SK-N-SH treated with all-trans-retinoic acid at 6 μM for 48 hours (cell line): ENCODE data around the gene RBMS3.

ENCODE experiments used
- ATAC-seq: fragments of 200-7000 bp; cut with Tn5 transposase; 3 replicates; pipeline ENCODE4 v1.9.1; 2020; ENCODE audit warnings: mild to moderate bottlenecking, moderate library complexity
- ARNTL ChIP-seq: fragments of 450-650 bp; formaldehyde crosslinking; IDR thresholded peaks from 2 replicates; pipeline ENCODE4 v1.5.0; 2020; ENCODE audit warnings: low read depth, mild to moderate bottlenecking, moderate library complexity, borderline replicate concordance
- BACH2 ChIP-seq: fragments of 250-450 bp; sonication (Bioruptor Pico); IDR thresholded peaks from 2 replicates; pipeline ENCODE4 v1.9.0; 2021; ENCODE audit warnings: mild to moderate bottlenecking, borderline replicate concordance
- CSDC2 ChIP-seq: fragments of 250-450 bp; sonication (Bioruptor Pico); IDR thresholded peaks from 2 replicates; pipeline ENCODE4 v1.5.0; 2020; ENCODE audit warnings: mild to moderate bottlenecking, moderate library complexity
- CSRNP3 ChIP-seq: fragments of 250-450 bp; sonication (Bioruptor Pico); IDR thresholded peaks from 2 replicates; pipeline ENCODE4 v1.5.1; 2021; ENCODE audit warnings: mild to moderate bottlenecking, moderate library complexity
- ESRRG ChIP-seq: fragments of 250-450 bp; sonication (Bioruptor Pico); IDR thresholded peaks from 2 replicates; pipeline ENCODE4 v1.6.1; 2021; ENCODE audit warnings: mild to moderate bottlenecking
- GLIS3 ChIP-seq: fragments of 250-450 bp; sonication (Bioruptor Pico); IDR thresholded peaks from 2 replicates; pipeline ENCODE4 v1.5.0; 2020; ENCODE audit warnings: mild to moderate bottlenecking, moderate library complexity
- ISL1 ChIP-seq: fragments of 250-450 bp; sonication (Bioruptor Pico); IDR thresholded peaks from 2 replicates; pipeline ENCODE4 v2.1.2; 2022; ENCODE audit warnings: mild to moderate bottlenecking, moderate library complexity
- SNAI2 ChIP-seq: fragments of 250-450 bp; sonication (Bioruptor Pico); IDR thresholded peaks from 2 replicates; pipeline ENCODE4 v1.5.0; 2020; ENCODE audit warnings: mild to moderate bottlenecking, moderate library complexity
- TCF4 ChIP-seq: fragments of 250-450 bp; sonication (Bioruptor Pico); IDR thresholded peaks from 2 replicates; pipeline ENCODE4 v1.8.0; 2021; ENCODE audit warnings: mild to moderate bottlenecking, moderate library complexity, borderline replicate concordance
- TOX ChIP-seq: fragments of 250-450 bp; sonication (Bioruptor Pico); IDR thresholded peaks from 2 replicates; pipeline ENCODE4 v1.8.0; 2021; ENCODE audit warnings: mild to moderate bottlenecking, moderate library complexity, borderline replicate concordance
- TSHZ2 ChIP-seq: fragments of 250-450 bp; sonication (Bioruptor Pico); IDR thresholded peaks from 2 replicates; pipeline ENCODE4 v1.5.0; 2020; ENCODE audit warnings: mild to moderate bottlenecking, moderate library complexity
- ZC3H10 ChIP-seq: fragments of 250-450 bp; sonication (Bioruptor Pico); IDR thresholded peaks from 2 replicates; pipeline ENCODE4 v1.5.1; 2021; ENCODE audit warnings: mild to moderate bottlenecking, moderate library complexity
- ZFP3 ChIP-seq: fragments of 250-450 bp; sonication (Bioruptor Pico); IDR thresholded peaks from 2 replicates; pipeline ENCODE4 v1.5.0; 2020; ENCODE audit warnings: mild to moderate bottlenecking, moderate library complexity
- ZFP30 ChIP-seq: fragments of 450-650 bp; formaldehyde crosslinking; IDR thresholded peaks from 2 replicates; pipeline ENCODE4 v1.5.0; 2022; ENCODE audit warnings: mild to moderate bottlenecking, moderate library complexity
- ZNF565 ChIP-seq: fragments of 450-650 bp; formaldehyde crosslinking; conservative IDR thresholded peaks from 2 replicates; pipeline ENCODE4 v1.5.0; 2020; ENCODE audit warnings: low read depth, mild to moderate bottlenecking, moderate library complexity
- ZNF70 ChIP-seq: fragments of 450-650 bp; formaldehyde crosslinking; IDR thresholded peaks from 2 replicates; pipeline ENCODE4 v1.5.0; 2020; ENCODE audit warnings: mild to moderate bottlenecking, moderate library complexity
- TF ChIP-seq, protein P1 (sequence below): fragments of 250-450 bp; sonication (Bioruptor Pico); IDR thresholded peaks from 2 replicates; pipeline ENCODE4 v1.8.0; 2021; ENCODE audit warnings: low read depth, mild to moderate bottlenecking, moderate library complexity, borderline replicate concordance
- TF ChIP-seq, protein P2 (sequence below): fragments of 250-450 bp; sonication (Bioruptor Pico); IDR thresholded peaks from 2 replicates; pipeline ENCODE4 v1.5.1; 2020; ENCODE audit warnings: low read depth, mild to moderate bottlenecking, moderate library complexity
- TF ChIP-seq, protein P3 (sequence below): fragments of 250-450 bp; sonication (Bioruptor Pico); IDR thresholded peaks from 2 replicates; pipeline ENCODE4 v1.8.0; 2020; ENCODE audit warnings: mild to moderate bottlenecking, moderate library complexity, borderline replicate concordance

Gene RBMS3

GRCh38 chr3:29653680-29654079, 372.8 kb downstream of the RBMS3 start (continued):
- TF ChIP-seq CSRNP3 (no peak), ZC3H10 (CRISPR knock-in tag) (no peak), SNAI2 (CRISPR knock-in tag) (no peak), GLIS3 (CRISPR knock-in tag) (no peak), TOX (CRISPR knock-in tag) (no peak), ARNTL (no peak), CSDC2 (CRISPR knock-in tag) (no peak)
- TF ChIP-seq, protein P1, sequence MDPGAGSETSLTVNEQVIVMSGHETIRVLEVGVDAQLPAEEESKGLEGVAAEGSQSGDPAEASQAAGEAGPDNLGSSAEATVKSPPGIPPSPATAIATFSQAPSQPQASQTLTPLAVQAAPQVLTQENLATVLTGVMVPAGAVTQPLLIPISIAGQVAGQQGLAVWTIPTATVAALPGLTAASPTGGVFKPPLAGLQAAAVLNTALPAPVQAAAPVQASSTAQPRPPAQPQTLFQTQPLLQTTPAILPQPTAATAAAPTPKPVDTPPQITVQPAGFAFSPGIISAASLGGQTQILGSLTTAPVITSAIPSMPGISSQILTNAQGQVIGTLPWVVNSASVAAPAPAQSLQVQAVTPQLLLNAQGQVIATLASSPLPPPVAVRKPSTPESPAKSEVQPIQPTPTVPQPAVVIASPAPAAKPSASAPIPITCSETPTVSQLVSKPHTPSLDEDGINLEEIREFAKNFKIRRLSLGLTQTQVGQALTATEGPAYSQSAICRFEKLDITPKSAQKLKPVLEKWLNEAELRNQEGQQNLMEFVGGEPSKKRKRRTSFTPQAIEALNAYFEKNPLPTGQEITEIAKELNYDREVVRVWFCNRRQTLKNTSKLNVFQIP (CRISPR knock-in tag): no peak

DNA sequence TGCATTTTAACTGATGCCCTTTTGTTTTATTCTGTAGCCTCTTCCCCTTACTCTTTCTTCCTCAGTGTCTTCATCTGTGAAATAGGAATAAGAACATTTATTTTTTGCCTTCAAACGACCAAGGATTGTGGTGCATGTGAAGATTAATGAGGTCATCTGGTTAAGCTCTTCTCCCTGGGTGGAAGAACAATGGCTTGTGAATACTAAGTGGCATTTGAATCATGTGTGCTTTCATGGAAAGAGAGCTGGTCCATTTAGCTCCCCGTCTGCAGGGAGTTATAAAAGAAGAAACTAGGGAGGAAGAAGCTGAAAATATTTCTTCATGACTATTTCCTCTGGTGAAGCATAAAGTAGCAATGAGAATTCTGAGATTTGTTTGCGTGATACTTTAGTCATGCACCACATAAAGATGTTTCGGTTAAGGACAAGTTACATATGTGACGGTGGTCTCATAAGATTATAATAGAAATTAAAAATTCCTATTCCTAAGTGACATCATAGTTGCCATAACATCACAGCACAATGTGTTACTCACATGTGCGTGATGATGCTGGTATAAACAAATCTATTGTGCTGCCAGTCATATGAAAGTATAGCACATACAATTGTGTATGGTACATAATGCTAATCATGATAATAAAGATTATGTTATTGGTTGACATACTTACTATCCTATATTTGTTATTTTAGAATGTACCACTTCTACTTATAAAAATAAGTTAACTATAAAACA, 374.3 kb downstream of the RBMS3 start:
- no peak for ATAC-seq
- TF ChIP-seq ISL1 (CRISPR knock-in tag) (peak; percentile 28; the same call in 1 of the 2 replicates), BACH2 (CRISPR knock-in tag) (no peak)

DNA sequence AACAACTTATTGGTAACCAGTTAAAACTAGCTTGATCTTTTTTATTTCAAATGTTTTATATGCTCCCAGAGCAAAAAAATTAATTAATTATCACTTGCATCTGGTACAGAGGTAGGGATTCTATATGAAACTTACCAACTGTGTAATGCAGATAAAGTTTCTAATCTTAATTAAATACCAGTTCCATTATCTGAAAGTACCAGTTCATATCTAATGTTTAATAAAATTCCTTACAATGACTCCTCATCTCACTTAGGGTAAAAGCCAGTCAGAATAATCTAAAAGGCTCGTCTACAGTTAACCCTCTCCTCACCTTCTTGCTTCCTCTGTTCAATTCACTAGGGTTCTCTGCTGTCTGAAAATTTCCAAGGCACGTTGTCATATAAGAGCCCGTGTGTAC, 384.8 kb downstream of the RBMS3 start:
- TF ChIP-seq ISL1 (CRISPR knock-in tag): peak; percentile 72
- no peak; the same call in 1 of the 2 replicates for TF ChIP-seq ZFP3 (CRISPR knock-in tag)
- TF ChIP-seq TSHZ2 (CRISPR knock-in tag): peak; percentile 41; the same call in 1 of the 2 replicates
- ATAC-seq: no peak

- ATAC-seq: no peak
- TF ChIP-seq, protein P2, sequence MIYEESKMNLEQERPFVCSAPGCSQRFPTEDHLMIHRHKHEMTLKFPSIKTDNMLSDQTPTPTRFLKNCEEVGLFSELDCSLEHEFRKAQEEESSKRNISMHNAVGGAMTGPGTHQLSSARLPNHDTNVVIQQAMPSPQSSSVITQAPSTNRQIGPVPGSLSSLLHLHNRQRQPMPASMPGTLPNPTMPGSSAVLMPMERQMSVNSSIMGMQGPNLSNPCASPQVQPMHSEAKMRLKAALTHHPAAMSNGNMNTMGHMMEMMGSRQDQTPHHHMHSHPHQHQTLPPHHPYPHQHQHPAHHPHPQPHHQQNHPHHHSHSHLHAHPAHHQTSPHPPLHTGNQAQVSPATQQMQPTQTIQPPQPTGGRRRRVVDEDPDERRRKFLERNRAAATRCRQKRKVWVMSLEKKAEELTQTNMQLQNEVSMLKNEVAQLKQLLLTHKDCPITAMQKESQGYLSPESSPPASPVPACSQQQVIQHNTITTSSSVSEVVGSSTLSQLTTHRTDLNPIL (CRISPR knock-in tag): no peak
- TF ChIP-seq ZC3H10 (CRISPR knock-in tag): no peak
- no peak for TF ChIP-seq ZFP30 (CRISPR knock-in tag)
- TF ChIP-seq ZNF565 (CRISPR knock-in tag): no peak
- no peak for TF ChIP-seq TCF4
- TF ChIP-seq ESRRG (CRISPR knock-in tag): no peak
- TF ChIP-seq, protein P3, sequence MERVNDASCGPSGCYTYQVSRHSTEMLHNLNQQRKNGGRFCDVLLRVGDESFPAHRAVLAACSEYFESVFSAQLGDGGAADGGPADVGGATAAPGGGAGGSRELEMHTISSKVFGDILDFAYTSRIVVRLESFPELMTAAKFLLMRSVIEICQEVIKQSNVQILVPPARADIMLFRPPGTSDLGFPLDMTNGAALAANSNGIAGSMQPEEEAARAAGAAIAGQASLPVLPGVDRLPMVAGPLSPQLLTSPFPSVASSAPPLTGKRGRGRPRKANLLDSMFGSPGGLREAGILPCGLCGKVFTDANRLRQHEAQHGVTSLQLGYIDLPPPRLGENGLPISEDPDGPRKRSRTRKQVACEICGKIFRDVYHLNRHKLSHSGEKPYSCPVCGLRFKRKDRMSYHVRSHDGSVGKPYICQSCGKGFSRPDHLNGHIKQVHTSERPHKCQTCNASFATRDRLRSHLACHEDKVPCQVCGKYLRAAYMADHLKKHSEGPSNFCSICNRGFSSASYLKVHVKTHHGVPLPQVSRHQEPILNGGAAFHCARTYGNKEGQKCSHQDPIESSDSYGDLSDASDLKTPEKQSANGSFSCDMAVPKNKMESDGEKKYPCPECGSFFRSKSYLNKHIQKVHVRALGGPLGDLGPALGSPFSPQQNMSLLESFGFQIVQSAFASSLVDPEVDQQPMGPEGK: no peak
- no peak for TF ChIP-seq GLIS3 (CRISPR knock-in tag)
- TF ChIP-seq ZFP3 (CRISPR knock-in tag): no peak
- TF ChIP-seq, protein P1 (CRISPR knock-in tag): no peak
- TF ChIP-seq ZNF70 (CRISPR knock-in tag): no peak
- TF ChIP-seq, all 23 proteins: peak for 0
Observed at GRCh38 chr3:29668233-29668632, 387.4 kb downstream of the RBMS3 start.
